Tibial nerve (tissue), 4 donors: ENCODE data around the gene KRTAP10-3.

ENCODE experiments used
- EP300 ChIP-seq, 2 donors: sonication (generic); formaldehyde crosslinking; IDR thresholded peaks; one replicate each; pipeline ENCODE4 v1.6.1; 2017; ENCODE audit warnings: antibody characterized with exemption in 2 of 2, mild to moderate bottlenecking in 1 of 2
- POLR2A ChIP-seq, 2 donors: fragments of 450-650 bp; IDR thresholded peaks; one replicate each; pipeline ENCODE4 v1.6.1; 2017; ENCODE audit warnings: antibody characterized with exemption in 2 of 2, mild to moderate bottlenecking in 2 of 2, moderate library complexity in 2 of 2
- TF ChIP-seq, protein P1 (sequence below), 5 experiments: fragments of 200-600 bp in 3 of 5; fragments of 450-650 bp in 2 of 5; sonication (generic) in 3 of 5; IDR thresholded peaks; one replicate each; pipeline ENCODE4 v1.5.1; 2016 to 2019; ENCODE audit warnings: antibody characterized with exemption in 5 of 5, mild to moderate bottlenecking in 3 of 5, moderate library complexity in 2 of 5

DNA sequence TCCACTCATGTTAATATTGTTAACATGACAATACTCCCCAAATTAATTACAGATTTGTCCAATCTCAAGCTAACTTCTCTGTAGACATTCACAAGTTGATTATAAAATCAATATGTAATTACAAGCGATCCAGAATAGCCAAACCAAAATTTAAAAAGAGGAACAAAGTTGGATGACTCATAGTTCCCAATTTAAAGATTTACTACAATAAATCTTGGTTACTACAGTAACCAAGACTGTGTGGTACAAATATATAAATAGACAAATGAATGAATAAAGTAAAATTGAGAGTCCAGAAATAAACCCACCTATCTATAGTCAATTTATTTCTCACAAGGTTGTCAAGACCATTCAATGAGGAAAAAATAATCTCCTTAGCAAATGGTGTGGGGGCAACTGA is 7.8 kb upstream of the KRTAP10-3 start:
- TF ChIP-seq, protein P1, sequence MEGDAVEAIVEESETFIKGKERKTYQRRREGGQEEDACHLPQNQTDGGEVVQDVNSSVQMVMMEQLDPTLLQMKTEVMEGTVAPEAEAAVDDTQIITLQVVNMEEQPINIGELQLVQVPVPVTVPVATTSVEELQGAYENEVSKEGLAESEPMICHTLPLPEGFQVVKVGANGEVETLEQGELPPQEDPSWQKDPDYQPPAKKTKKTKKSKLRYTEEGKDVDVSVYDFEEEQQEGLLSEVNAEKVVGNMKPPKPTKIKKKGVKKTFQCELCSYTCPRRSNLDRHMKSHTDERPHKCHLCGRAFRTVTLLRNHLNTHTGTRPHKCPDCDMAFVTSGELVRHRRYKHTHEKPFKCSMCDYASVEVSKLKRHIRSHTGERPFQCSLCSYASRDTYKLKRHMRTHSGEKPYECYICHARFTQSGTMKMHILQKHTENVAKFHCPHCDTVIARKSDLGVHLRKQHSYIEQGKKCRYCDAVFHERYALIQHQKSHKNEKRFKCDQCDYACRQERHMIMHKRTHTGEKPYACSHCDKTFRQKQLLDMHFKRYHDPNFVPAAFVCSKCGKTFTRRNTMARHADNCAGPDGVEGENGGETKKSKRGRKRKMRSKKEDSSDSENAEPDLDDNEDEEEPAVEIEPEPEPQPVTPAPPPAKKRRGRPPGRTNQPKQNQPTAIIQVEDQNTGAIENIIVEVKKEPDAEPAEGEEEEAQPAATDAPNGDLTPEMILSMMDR (IDR thresholded peaks at IDR 0.05) = no peak
- TF ChIP-seq POLR2A (IDR thresholded peaks at IDR 0.05) (no peak), EP300 (IDR thresholded peaks at IDR 0.05) (no peak)
